Subcutaneous adipose tissue (tissue), 4 donors: Measurements from ENCODE around the gene RASEF. TPM values are rescaled to one million over a fixed set of nuclear protein-coding genes. Genes with fewer than 3 reads are reported as not detected.

Source experiments
- total RNA-seq, 4 donors: library from RNA; depleted of rRNA; stranded (reverse); fragments of >200 nt; gene quantifications; one replicate each; pipeline ENCODE4 v1.1.0, GENCODE V29; 2016
- TF ChIP-seq, protein P1 (sequence below): fragments of 450-650 bp; IDR thresholded peaks from one replicate; pipeline ENCODE4 v1.5.1; 2016; ENCODE audit warnings: low read depth, mild to moderate bottlenecking, control low read depth, antibody characterized with exemption, moderate library complexity

Gene RASEF
- total RNA-seq, result under 1 TPM in 2 of 4 donors, not detected in 2; under 0.01 to 0.16 TPM

DNA sequence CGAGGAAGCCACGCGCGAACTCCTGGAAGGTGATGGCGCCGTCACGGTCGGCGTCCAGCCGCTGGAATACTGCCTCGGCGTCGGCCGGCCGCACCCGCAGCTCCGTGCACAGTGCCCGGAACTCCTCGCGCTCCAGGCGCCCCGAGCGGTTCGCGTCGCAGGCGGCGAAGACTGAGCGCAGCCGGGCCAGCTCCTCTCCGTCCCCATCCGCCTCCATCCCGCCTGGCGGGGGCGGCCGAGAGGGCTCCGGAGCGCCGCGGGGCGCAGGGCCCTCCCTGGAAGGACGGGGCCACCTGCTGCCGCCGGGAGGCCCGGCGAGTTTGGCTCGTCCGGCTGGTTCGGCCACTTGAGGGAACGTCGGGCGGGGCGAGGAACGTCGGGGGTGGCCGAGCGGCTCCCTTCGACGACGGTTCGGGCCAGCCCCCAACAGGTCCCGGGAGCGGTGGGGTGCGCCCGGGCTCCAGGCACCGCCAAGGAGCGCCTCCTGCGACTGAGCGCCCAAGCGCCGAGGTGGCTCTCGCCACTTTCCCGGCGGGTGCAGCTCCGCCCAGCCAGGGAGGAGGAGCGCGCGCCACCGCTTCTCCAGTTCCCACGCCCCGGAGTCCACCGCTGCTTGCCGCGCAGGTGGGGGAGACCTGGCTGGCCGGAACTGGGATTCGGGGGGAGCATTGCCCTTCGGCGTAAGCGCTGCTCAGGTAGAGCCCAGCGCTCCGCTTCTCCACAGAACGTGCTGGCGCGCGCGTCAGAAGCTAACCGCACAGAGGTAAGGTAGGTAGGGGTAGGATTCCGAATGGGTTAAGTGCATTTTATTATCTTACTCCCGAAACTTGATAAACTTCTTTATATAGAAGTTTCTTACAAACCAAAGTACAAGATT, at the start of gene RASEF:
RASEF (minus strand) TSS at position 492 of the 877 bp plus-strand sequence; CDS start at position 217, 275 bp downstream.
- TF ChIP-seq, protein P1, sequence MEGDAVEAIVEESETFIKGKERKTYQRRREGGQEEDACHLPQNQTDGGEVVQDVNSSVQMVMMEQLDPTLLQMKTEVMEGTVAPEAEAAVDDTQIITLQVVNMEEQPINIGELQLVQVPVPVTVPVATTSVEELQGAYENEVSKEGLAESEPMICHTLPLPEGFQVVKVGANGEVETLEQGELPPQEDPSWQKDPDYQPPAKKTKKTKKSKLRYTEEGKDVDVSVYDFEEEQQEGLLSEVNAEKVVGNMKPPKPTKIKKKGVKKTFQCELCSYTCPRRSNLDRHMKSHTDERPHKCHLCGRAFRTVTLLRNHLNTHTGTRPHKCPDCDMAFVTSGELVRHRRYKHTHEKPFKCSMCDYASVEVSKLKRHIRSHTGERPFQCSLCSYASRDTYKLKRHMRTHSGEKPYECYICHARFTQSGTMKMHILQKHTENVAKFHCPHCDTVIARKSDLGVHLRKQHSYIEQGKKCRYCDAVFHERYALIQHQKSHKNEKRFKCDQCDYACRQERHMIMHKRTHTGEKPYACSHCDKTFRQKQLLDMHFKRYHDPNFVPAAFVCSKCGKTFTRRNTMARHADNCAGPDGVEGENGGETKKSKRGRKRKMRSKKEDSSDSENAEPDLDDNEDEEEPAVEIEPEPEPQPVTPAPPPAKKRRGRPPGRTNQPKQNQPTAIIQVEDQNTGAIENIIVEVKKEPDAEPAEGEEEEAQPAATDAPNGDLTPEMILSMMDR, result no peak

GRCh38 chr9:83111169-83111568, 48.2 kb upstream of the RASEF start:
- TF ChIP-seq, protein P1, result no peak

DNA sequence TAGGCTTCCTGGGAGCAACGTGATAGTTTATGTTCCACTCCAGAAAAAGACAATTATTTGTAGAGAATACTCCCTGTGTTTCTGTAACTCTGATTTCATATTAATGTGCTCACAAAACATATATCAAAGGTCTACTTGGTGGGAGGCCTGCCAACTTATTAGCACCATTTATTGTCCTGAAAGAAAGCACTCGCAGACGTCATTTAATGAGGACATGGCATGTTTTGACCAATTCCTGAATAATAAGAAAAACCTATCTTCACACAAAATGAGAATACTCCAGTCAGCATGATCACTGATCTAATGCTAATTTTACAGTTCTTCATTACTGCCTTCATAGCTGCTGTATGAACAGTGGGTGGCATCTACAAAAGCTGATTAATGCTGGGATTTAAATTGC, 46.4 kb upstream of the RASEF start:
- TF ChIP-seq, protein P1, result no peak

GRCh38 chr9:83108208-83108607, 45.3 kb upstream of the RASEF start:
- TF ChIP-seq, protein P1, result no peak

DNA sequence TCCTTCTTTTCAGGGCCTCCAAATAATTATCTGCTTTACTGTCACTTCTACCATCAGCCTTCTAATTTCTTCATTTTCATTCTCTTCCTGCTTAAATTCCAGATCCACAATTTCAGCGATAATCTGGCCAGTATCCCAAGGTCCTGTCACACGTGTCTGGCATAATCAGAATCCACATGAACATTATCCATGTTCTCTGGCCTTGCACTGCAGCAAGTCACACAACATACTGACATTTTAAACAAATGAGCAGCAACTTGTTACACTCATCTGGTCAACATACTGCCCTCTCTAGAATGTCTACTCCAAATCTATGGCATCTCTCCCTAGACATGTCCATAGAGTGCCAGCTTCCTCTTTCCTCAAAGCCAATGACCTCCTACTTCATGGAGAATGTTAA, 43.8 kb upstream of the RASEF start:
- TF ChIP-seq, protein P1, result no peak

GRCh38 chr9:83106263-83106662, 43.3 kb upstream of the RASEF start:
- TF ChIP-seq, protein P1, result no peak

- TF ChIP-seq, protein P1, result no peak
Measured at GRCh38 chr9:83097633-83098032, 34.7 kb upstream of the RASEF start.
